ENCODE measurements around the gene DNAL4.

The DNAL4 gene

DNA sequence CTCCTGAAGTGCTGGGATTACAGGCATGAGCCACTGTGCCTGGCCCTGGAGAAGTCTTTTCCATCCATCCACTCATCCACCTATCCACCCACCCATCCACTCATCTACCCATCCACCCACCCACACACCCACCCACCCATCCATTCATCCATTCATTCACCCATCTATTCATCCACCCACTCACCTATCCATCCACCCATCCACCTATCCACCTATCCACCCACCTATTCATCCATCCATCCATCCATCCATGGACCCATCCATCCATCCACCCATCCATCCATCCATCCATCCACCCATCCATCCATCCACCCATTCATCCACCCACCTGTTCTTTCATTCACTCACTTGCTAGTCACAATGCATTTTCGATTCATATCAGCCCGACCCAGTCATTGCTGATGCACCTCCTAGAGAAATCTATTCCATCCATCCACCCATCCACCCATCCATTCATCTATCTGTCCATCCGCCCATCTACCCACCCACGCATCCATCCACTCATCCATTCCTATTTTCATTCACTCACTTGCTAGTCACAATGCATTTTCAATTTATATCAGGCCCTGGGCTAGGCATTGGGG is 20.5 kb downstream of the DNAL4 start:
- TF ChIP-seq, protein P1, sequence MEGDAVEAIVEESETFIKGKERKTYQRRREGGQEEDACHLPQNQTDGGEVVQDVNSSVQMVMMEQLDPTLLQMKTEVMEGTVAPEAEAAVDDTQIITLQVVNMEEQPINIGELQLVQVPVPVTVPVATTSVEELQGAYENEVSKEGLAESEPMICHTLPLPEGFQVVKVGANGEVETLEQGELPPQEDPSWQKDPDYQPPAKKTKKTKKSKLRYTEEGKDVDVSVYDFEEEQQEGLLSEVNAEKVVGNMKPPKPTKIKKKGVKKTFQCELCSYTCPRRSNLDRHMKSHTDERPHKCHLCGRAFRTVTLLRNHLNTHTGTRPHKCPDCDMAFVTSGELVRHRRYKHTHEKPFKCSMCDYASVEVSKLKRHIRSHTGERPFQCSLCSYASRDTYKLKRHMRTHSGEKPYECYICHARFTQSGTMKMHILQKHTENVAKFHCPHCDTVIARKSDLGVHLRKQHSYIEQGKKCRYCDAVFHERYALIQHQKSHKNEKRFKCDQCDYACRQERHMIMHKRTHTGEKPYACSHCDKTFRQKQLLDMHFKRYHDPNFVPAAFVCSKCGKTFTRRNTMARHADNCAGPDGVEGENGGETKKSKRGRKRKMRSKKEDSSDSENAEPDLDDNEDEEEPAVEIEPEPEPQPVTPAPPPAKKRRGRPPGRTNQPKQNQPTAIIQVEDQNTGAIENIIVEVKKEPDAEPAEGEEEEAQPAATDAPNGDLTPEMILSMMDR (IDR thresholded peaks at IDR 0.05; ENCODE audit: borderline replicate concordance, insufficient read depth, low read depth, low read length), result no peak
- H3K4me3 ChIP-seq (ENCODE audit: low read depth, low read length), result no peak overlapping the region

DNA sequence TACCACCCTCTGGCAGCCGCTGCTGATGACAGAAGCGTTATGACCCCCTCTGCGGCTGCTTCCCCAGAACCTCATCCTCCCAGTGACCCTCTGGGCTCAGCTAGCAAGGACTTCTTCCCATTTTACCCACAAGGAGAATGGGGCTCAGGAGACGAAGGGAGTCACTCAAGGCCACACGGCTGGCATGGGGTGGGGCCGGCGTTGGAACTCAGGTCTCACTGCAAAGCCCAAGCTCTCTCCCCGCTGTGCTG is 21.4 kb downstream of the DNAL4 start:
- H3K4me3 ChIP-seq (ENCODE audit: low read depth, low read length), result no peak overlapping the region
- TF ChIP-seq, protein P1 (IDR thresholded peaks at IDR 0.05; ENCODE audit: borderline replicate concordance, insufficient read depth, low read depth, low read length), result no peak

DNA sequence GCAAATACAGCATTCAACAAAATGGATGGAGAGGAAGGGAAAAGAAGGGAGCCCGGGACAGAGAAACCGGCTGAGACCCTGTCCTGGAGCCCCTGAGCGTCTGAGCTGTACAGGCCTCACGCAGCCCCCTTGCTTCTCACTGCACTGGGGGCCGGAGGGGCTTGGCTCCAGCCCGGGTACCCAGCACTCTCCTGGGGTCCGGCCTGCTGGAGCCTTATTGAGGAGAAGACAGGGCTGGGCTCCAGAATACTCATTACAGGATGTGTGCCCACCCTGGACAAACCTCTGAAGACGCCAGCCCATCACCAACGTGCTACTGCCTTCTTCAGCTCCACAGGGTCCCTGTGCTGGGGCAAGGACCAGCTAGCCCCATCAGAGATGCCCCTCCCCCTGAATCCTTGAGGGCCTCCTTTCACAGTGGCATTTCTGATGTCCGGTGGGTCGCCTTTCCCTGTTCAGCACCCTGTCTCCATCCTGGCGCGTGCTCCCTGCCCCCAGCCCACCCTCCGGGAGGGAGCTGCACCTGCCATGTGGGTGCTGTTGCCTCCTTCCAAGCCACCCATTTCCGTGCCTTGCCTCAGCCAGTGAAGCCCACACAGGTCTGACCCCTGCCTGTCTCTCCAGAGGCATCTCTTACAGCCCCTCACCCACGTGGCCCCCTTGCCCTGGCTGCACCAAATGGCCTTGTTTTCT is 23.5 kb downstream of the DNAL4 start:
- H3K4me3 ChIP-seq (ENCODE audit: low read depth, low read length), result no peak overlapping the region
- TF ChIP-seq, protein P1 (IDR thresholded peaks at IDR 0.05; ENCODE audit: borderline replicate concordance, insufficient read depth, low read depth, low read length), result no peak

DNA sequence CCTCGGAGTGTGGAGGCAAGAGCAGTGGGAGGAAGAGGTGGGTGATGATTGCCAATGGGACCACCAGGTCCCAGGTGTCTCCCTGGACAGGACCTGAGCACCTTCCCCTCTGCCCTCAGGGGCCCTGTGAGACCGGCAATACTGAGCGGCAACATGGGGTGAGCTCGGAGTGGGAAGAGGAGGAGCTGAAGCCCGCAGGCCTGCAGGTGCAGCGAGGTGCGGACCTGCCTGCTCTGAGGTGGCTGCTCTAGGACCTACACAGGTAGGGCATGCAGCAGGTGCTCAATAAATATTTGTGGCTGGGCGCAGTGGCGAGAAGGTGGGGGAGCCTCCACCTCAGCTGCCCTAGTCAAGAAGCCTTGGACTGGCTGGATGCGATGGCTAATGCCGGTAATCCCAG is 25.9 kb downstream of the DNAL4 start:
- TF ChIP-seq, protein P1 (IDR thresholded peaks at IDR 0.05; ENCODE audit: borderline replicate concordance, insufficient read depth, low read depth, low read length), result no peak

DNA sequence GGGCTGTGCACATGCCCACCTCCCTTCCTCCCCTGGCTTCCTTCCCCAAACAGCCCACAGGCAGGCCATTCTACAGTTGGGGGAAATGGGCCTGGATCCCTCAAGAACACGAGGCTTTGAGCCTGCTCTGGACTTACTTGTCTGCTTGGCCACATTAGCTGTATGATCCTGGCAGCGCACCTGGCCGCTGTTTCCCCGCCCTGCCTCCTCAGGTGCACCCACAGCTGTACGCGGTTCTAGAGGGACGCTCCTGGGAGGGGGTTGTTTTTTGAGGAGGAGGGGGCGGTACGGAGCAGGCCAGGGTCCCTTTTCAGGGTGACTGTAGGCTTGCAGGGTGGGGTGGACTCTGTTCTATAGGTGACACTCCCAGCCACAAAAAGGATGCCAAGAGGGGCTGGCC is 26.6 kb downstream of the DNAL4 start:
- TF ChIP-seq, protein P1 (IDR thresholded peaks at IDR 0.05; ENCODE audit: borderline replicate concordance, insufficient read depth, low read depth, low read length), result no peak
- no peak overlapping the region for H3K4me3 ChIP-seq (ENCODE audit: low read depth, low read length)

More for the DNA sequence above, 25.9 kb downstream of the DNAL4 start:
- H3K4me3 ChIP-seq (ENCODE audit: low read depth, low read length), result no peak overlapping the region

DNA sequence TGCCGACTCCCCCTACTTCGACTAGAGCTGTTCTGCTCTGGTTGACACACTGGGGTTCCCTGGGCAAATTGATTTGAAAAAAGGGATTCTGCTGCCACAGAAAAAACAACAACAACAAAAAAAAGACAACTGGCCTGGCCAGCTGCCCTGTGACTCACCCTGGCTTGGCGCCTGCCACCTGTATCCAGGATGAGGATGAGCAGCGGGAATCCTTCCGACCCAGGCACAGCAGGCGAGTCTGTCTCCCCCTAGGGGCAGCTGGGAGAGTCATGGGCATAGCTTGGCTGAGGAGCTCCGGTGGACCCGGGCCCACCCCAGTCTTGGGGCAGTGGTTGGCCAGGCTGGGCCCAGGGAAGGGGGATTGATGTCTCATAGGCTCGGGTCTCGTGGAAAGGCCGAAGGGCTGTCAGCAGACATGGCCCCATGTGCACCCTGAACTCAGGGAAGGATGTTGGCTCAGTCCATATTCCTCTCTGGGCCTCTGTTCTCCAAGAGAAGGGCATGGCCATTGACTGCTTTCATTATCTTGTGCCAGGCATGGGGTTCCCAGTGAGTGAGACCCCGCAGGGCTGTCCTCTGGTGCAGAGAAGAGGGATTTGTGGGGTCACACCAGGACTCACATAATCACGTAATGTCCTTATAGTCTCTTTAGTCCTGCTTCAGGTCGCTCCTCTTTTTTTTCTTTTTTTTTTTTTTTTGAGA is 27.7 kb downstream of the DNAL4 start:
- TF ChIP-seq, protein P1 (IDR thresholded peaks at IDR 0.05; ENCODE audit: borderline replicate concordance, insufficient read depth, low read depth, low read length), result peak; percentile 92

DNA sequence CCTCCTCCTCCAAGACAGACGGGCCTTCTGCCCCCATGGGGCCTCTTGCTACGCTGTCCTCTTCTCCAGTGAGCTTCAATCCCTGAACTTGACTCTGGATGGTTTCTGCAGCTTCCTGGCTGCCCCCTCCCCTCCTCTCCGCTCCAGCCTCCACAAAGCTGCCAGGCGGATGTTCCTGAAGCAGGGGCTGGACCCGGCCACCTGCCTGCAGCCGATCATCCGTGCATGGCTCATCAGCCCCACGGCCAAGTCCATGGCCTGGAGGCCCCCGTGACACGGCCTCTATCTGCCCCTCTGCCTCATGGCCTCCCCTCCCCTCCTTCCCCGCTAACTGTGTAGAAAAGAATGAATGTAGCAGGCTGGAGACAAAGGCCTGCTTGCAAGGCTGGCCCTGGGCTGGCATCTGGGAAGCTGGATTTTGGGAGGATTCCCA is 31.4 kb downstream of the DNAL4 start:
- TF ChIP-seq, protein P1 (IDR thresholded peaks at IDR 0.05; ENCODE audit: borderline replicate concordance, insufficient read depth, low read depth, low read length), result no peak
- no peak overlapping the region for H3K4me3 ChIP-seq (ENCODE audit: low read depth, low read length)

More for the DNA sequence above, 27.7 kb downstream of the DNAL4 start:
- H3K4me3 ChIP-seq (ENCODE audit: low read depth, low read length), result no peak overlapping the region
